WERI-Rb-1 (cell line): ENCODE measurements around the gene NOPCHAP1.
"Not testable (repeated sequence)": the region's sequence is repeated elsewhere in the genome, so short reads cannot be mapped to it uniquely, and the experiment has no call there.

ENCODE experiments used
- DNase-seq: peaks from one replicate; pipeline ENCODE4 v3.0.0-alpha.2; 2020
- H3K27ac ChIP-seq: fragments of 250-450 bp; sonication (Bioruptor Pico); 2 replicates; pipeline ENCODE4 v1.5.1; 2020; ENCODE audit warnings: mild to moderate bottlenecking, moderate library complexity
- H3K27me3 ChIP-seq: fragments of 250-450 bp; sonication (Bioruptor Pico); 2 replicates; pipeline ENCODE4 v1.5.1; 2021; ENCODE audit warnings: mild to moderate bottlenecking, low read depth, moderate library complexity; ENCODE audit not compliant: insufficient read depth, severe bottlenecking
- H3K36me3 ChIP-seq: fragments of 250-450 bp; sonication (Bioruptor Pico); 2 replicates; pipeline ENCODE4 v1.5.1; 2020; ENCODE audit warnings: mild to moderate bottlenecking, moderate library complexity
- H3K4me3 ChIP-seq: 2 replicates; pipeline ENCODE4 v1.5.1; 2011; ENCODE audit warnings: low read depth, mild to moderate bottlenecking, control low read depth, low read length
- H3K9me3 ChIP-seq: fragments of 250-450 bp; sonication (Bioruptor Pico); 2 replicates; pipeline ENCODE4 v1.5.1; 2021; ENCODE audit warnings: mild to moderate bottlenecking, moderate library complexity; ENCODE audit not compliant: severe bottlenecking
- TF ChIP-seq, protein P1 (sequence below): IDR thresholded peaks from 2 replicates; pipeline ENCODE4 v1.5.1; 2011; ENCODE audit warnings: low read depth, mild to moderate bottlenecking, control low read depth, inconsistent platforms, low read length

NOPCHAP1 gene

DNA sequence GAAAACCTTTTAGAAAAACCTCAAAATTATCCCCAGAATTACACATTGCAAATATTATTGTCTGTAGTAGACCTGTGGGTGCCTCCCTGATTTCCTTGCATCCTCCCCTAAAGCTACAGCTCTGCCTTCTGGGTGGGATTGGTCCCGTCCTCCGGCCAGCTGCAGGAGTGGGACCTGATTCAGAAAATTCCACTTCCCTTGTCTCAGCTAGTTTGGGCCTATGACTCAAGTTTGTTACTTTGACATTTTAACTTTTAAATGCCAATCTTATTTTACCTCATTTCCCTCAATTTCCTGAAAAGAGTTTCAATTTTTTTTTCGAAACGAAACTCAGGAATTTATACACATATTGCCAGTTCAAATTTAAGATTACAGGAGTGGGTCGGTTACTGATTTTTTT is 14.8 kb upstream of the NOPCHAP1 start:
- Histone ChIP-seq H3K36me3 (no peaks in the 10 kb centered on the region), H3K27ac (no peak overlapping the region), H3K9me3 (no peaks in the 10 kb centered on the region), H3K27me3 (no peaks in the 10 kb centered on the region), H3K4me3 (no peak overlapping the region)
- TF ChIP-seq, protein P1, sequence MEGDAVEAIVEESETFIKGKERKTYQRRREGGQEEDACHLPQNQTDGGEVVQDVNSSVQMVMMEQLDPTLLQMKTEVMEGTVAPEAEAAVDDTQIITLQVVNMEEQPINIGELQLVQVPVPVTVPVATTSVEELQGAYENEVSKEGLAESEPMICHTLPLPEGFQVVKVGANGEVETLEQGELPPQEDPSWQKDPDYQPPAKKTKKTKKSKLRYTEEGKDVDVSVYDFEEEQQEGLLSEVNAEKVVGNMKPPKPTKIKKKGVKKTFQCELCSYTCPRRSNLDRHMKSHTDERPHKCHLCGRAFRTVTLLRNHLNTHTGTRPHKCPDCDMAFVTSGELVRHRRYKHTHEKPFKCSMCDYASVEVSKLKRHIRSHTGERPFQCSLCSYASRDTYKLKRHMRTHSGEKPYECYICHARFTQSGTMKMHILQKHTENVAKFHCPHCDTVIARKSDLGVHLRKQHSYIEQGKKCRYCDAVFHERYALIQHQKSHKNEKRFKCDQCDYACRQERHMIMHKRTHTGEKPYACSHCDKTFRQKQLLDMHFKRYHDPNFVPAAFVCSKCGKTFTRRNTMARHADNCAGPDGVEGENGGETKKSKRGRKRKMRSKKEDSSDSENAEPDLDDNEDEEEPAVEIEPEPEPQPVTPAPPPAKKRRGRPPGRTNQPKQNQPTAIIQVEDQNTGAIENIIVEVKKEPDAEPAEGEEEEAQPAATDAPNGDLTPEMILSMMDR: no peak
- no peak for DNase-seq

DNA sequence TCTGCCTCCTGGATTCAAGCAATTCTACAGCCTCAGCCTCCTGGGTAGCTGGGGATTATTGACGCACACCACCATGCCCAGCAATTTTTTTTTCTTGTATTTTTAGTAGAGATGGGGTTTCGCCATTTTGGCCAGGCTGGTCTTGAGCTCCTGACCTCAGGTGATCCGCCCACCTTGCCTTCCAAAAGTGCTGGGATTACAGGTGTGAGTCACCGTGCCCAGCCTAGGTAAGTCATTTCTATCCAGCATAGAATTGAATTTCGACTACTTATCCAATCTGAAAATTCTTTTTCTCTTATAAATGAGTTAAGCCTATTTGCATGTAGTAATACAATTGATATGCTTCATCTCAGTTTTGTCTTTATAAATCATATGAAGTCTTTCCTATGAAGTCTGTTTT is 12.9 kb upstream of the NOPCHAP1 start:
- Histone ChIP-seq H3K9me3 (no peaks in the 10 kb centered on the region), H3K27me3 (no peaks in the 10 kb centered on the region), H3K27ac (no peak overlapping the region), H3K4me3 (no peak overlapping the region), H3K36me3 (no peaks in the 10 kb centered on the region)
- DNase-seq: no peak
- TF ChIP-seq, protein P1: no peak

DNA sequence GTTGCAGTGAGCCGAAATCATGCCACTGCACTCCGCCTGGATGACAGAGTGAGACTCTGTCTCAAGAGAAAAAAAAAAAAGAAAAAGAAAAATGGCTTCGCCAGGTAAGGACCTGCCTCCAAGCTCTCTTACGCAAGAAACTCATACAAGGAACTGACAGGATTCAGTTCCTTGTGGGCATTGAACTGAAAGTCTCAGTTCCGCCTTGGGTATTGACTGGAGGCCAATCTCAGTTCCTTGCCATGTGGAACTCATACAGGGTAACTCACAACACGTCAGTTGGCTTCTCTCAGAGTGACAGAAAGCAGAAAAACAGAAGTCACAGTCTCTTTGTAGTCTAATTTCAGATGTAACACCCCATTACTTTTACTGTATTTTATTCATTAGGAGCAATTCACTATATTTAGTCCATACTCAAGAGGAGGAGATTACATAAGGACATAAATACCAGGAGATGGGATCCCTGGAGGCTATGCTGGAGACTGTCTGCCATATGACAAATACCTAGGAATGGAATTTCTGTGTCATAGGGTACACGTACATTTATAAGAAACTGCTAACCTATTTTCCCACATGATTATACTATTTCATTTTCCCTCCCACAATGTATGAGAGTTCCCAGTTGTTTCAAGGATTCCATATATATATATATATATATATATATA is 11.4 kb upstream of the NOPCHAP1 start:
- TF ChIP-seq, protein P1: no peak
- no peak overlapping the region for H3K27ac ChIP-seq
- DNase-seq: no peak

DNA sequence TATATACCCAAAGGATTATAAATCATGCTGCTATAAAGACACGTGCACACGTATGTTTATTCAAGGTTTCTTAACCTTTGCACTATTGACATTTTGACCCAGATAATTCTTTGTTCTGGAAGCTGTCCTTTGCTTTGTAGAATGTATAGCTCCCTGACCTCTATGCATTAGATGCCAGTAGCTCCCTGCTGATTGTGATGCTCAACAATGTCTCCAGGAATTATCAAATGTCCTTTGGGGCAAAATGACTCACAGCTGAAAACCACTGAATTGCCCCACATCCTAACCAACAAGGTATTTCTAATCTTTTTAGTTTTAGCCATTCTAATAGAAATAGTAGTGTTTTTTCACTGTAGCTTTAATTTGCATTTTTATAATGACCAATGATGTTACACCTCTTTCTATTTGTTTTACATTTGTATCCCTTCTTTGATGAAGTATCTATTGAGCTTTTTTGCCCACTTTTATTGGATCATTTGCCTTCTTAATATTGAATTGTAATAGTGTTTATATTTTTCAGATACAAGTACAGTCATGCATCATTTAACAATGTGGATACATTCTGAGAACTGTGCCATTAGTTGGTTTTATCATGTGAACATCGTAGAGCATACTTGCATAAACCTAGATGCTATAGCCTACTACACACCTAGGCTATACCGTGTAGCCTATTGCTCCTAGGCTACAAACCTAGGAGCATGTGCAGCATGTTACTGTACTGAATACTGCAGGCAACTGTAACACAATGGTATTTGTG is 10.4 kb upstream of the NOPCHAP1 start:
- Histone ChIP-seq H3K27me3 (no peaks in the 10 kb centered on the region), H3K4me3 (no peak overlapping the region), H3K36me3 (no peaks in the 10 kb centered on the region), H3K27ac (no peak overlapping the region), H3K9me3 (no peaks in the 10 kb centered on the region)
- TF ChIP-seq, protein P1: no peak
- no peak for DNase-seq

More for the DNA sequence above, 11.4 kb upstream of the NOPCHAP1 start:
- no peaks in the 10 kb centered on the region for H3K27me3 ChIP-seq
- no peaks in the 10 kb centered on the region for H3K36me3 ChIP-seq
- H3K9me3 ChIP-seq: no peaks in the 10 kb centered on the region
- no peak overlapping the region for H3K4me3 ChIP-seq

DNA sequence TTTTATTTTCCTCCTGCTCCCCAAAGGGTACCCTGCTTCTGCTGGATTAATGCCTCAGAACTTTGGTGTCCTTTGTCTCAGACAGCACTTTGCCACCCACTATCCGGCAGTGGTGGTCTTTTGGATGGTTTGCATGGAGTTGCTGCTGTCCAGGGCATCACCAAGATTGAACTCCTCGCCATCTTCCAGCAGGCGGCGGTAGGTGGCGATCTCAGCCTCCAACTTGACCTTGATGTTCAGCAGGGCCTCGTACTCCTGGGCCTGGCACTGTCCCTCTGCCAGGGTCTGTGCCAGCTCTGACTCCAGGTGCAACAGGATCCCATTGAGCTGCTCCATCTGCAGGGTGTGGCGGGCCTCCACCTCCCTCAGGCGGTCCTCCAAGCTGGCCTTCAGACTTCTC is 9.4 kb upstream of the NOPCHAP1 start:
- H3K27ac ChIP-seq: no peak overlapping the region
- no peak for DNase-seq
- TF ChIP-seq, protein P1: no peak
- no peak overlapping the region for H3K4me3 ChIP-seq
- H3K27me3 ChIP-seq: no peaks in the 10 kb centered on the region
- H3K36me3 ChIP-seq: no peaks in the 10 kb centered on the region
- no peaks in the 10 kb centered on the region for H3K9me3 ChIP-seq

DNA sequence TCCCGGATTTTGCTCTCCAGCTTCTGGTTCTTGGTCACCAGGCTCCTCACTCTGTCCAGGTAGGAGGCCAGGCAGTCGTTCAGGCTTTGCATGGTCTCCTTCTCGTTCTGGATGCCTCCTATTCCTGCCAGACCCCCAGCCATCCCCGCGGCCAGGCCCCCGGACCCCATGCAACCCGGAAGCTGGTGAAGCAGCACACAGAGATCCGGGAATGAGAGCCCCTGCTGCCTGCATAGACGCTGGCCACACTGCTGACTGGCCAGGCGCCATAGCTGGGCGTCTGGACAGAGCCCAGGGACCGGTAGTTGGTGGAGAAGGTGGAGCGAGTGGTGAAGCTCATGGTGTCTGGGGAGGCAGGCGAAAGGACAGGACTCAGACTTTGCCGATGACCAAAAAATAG is 8.4 kb upstream of the NOPCHAP1 start:
- DNase-seq, H3K9me3 ChIP-seq, H3K36me3 ChIP-seq, H3K4me3 ChIP-seq, H3K27me3 ChIP-seq, H3K27ac ChIP-seq: not testable (repeated sequence)
